GM20000 (cell line): Measurements from ENCODE around the gene TMEM63C.

ENCODE experiments used
- DNase-seq: peaks from one replicate; pipeline ENCODE4 v3.0.0; 2012; ENCODE audit warnings: low spot score
- CTCF ChIP-seq: IDR thresholded peaks from 2 replicates; pipeline ENCODE4 v1.5.1; 2012; ENCODE audit warnings: mild to moderate bottlenecking, control low read depth; ENCODE audit errors: extremely low read depth, missing control alignments

TMEM63C gene

GRCh38 chr14:77301103-77301502, 119.5 kb downstream of the TMEM63C start:
- peak; percentile 83 for TF ChIP-seq CTCF
- DNase-seq: peak; percentile 62

DNA sequence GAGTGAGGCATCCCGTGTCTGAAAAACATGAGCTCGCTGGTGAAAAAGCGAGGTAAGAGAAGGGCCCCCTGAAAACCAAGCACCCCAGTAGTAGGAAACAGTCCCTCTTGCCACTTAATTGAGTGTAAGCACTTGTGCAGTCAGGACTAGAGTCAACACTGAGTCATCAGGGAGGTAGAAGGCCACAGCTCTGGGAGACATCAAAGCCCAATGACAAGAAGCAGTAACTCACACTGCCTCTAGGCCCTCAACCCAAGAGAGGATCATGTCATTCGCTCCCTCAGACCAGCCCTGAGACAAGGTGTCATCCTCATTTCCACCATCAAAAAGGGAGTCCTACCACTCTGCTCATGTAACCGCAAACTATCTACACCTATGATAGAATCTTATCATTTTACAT, 121.3 kb downstream of the TMEM63C start:
- no peak for DNase-seq
- no peak for TF ChIP-seq CTCF

GRCh38 chr14:77303417-77304156, 122.0 kb downstream of the TMEM63C start:
- no peak for TF ChIP-seq CTCF
- no peak for DNase-seq

DNA sequence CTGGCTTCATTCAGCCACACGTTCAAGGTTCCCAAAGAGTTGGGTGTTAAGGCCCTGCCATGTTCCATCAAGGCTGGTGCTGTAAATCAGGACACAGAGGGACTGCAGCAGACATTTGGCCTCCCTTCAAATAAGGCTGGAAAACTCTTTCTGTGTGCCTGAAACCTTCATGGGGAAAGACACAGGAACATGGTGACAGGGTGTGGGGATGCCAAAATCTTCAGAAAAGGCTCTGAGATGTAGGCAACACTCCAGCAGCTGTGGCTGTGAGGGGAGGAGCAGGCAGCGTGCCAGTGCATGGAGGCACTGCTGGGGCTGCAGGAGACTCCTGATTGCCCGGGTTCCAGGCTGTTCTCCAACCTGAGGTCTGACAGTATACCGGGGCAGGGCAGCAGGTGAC, 124.1 kb downstream of the TMEM63C start:
- no peak for TF ChIP-seq CTCF

DNA sequence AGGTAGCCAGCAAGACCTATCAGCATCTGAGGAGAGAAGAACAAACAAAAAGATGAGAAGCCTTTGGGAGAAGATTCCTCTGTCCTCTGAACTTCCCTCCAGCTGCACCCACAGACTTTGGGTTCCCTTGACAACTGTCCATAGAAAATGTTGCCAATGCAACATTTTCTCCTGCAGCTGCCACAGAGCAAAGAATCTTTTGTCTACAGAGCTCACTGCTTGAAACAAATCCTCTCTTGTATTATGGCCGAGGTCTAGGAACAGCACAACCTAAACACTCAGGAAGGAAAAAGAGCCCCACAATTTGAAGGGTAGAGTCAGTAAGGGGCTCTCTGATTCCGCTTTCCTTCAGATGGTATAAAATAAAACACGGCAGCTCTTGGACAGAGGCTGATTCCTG, 124.8 kb downstream of the TMEM63C start:
- no peak for TF ChIP-seq CTCF

More for the DNA sequence above, 124.1 kb downstream of the TMEM63C start:
- DNase-seq: no peak

DNA sequence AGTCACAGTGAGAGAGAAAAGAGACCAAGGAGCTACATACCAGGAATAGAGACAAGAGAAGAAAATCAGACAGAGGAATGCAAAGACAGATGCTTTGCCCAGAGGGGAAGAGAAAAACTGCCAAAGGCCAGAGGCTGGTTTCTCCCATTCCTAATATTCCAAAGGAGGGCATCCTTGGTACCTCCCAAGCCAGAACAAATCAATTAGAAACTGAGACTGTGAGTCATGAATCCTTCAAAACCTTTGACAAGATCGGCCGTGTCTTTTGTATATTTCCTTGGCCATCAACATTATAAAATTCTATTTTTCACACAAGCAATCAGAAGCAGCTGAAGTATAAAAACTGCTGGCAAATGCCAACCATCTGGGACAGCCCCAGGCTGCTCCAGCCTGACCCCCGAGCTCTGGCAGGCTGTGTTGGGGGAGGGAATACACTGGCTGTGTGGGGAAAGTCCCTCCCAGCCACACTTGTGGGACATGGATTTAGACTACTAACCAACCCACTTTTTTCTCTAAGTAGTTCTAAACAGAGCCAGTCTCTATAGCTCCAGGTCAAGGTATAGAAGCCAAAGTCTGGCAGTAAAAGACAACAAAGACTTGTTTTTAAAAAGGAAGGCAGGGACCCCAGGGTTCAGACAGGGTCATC, 125.4 kb downstream of the TMEM63C start:
- TF ChIP-seq CTCF: no peak
- no peak for DNase-seq

More for the DNA sequence above, 124.8 kb downstream of the TMEM63C start:
- no peak for DNase-seq
